Natural killer cell treated with Interleukin-12 subunit alpha and Interleukin-12 subunit beta and Interleukin-15 and Interleukin-18, amount 100 ng/mL, for 72 hours (primary cell): Measurements from ENCODE around the gene BIRC6. TPM values are rescaled to one million over a fixed set of nuclear protein-coding genes. Genes with fewer than 3 reads are reported as not detected.
"Not testable (repeated sequence)": the region's sequence is repeated elsewhere in the genome, so short reads cannot be mapped to it uniquely, and the experiment has no call there.

Experiments
- ATAC-seq, 2 donors: fragments of 150-1000 bp; cut with Tn5 transposase in 1 of 2; sonication (Bioruptor Pico), chemical (Tn5 transposase) in 1 of 2; 2 replicates each; pipeline ENCODE4 v1.10.0; 2021
- DNase-seq: peaks from one replicate; pipeline ENCODE4 v3.0.0; 2022; ENCODE audit warnings: low spot score
- H3K27ac Mint-ChIP-seq, 2 donors: 1 replicate in 1 of 2; 2 replicates in 1 of 2; pipeline ENCODE4 v1.8.0; 2022; ENCODE audit warnings: mixed read lengths in 2 of 2, mild to moderate bottlenecking in 1 of 2, moderate library complexity in 1 of 2
- H3K27me3 Mint-ChIP-seq, 2 donors: 1 replicate in 1 of 2; 2 replicates in 1 of 2; pipeline ENCODE4 v1.8.0; 2022; ENCODE audit warnings: mixed read lengths in 2 of 2
- H3K36me3 Mint-ChIP-seq: one replicate; pipeline ENCODE4 v1.8.0; 2022; ENCODE audit warnings: mixed read lengths
- H3K4me1 Mint-ChIP-seq, 2 donors: 1 replicate in 1 of 2; 2 replicates in 1 of 2; pipeline ENCODE4 v1.8.0; 2022; ENCODE audit warnings: low read depth in 2 of 2, mixed read lengths in 2 of 2, mild to moderate bottlenecking in 1 of 2
- H3K4me3 Mint-ChIP-seq: one replicate; pipeline ENCODE4 v1.8.0; 2022; ENCODE audit warnings: mixed read lengths
- H3K9me3 Mint-ChIP-seq: 2 replicates; pipeline ENCODE4 v1.8.0; 2022; ENCODE audit warnings: mixed read lengths
- total RNA-seq, 2 donors: library from RNA; stranded (reverse); gene quantifications; one replicate each; pipeline ENCODE4 v1.2.3, GENCODE V29; 2022

Gene BIRC6
- total RNA-seq, 2 donors from 2014 or later: 142 to 191 TPM

DNA sequence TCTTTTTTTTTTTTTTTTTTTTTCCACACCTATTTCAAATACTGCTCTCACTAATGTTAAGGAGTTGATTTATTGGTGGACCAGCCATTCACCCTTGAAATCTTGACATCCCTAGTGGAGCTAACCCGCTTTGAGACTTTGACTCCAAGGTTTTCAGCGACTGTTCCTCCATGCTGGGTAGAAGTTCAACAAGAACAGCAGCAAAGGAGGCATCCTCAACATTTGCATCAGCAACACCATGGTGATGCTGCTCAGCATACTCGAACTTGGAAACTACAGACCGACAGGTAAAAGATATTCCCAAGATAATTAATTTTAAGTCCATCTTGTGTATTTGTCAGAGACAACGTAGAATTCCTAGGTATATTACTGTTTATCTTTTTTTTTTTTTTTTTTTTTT lies 74.0 kb downstream of the BIRC6 start:
- H3K27ac Mint-ChIP-seq: no peak overlapping the region
- peaks cover 24 to 27% of the 10 kb centered on the region in 2 donors for H3K4me1 Mint-ChIP-seq
- no peaks in the 10 kb centered on the region for H3K27me3 Mint-ChIP-seq
- H3K4me3 Mint-ChIP-seq: no peak overlapping the region
- H3K36me3 Mint-ChIP-seq: peaks cover 12% of the 10 kb centered on the region
- H3K9me3 Mint-ChIP-seq: no peaks in the 10 kb centered on the region
- ATAC-seq (no peak), DNase-seq (no peak)

DNA sequence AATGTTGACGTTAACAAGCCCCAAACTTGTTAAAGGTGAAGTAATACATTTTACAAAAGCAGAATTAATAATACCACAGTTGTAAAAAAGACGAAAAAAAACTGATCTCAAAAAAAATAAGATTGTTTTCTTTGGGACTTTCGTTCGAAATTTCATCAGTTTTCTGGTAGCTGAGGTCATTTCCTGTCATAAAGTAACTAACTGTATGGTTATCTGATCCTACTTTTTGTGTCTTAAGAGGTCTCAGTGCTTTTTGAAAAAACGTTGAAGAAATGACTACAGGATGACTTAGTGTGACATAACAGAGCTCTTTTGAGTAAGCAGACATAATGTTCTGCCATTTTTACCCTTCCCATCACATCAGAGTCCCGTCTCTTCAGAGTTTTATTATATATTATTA lies 79.3 kb downstream of the BIRC6 start:
- ATAC-seq: no peak
- peaks cover 28% of the 10 kb centered on the region for H3K36me3 Mint-ChIP-seq

DNA sequence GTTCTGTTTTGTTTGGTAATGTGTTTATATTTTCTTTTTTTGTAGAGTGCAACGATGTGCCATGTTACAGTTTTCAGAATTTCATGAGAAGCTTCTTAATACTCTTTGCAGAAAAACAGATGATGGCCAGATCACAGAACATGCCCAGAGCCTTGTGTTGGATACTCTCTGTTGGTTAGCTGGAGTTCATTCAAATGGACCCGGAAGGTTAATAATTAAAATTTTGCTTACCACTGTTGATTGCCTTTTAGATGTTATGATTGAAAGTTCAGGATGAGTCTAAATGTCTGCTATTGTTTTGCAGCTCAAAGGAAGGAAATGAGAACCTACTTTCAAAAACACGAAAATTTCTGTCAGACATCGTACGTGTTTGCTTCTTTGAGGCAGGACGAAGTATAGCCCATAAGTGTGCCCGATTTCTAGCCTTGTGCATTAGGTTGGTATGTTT lies 85.2 kb downstream of the BIRC6 start:
- ATAC-seq (no peak), DNase-seq (no peak)
- H3K4me1 Mint-ChIP-seq: no peaks in the 10 kb centered on the region
- H3K27me3 Mint-ChIP-seq: no peaks in the 10 kb centered on the region
- no peak overlapping the region for H3K4me3 Mint-ChIP-seq
- no peaks in the 10 kb centered on the region for H3K9me3 Mint-ChIP-seq
- peaks cover 47% of the 10 kb centered on the region for H3K36me3 Mint-ChIP-seq
- peak overlapping the region in 1 of 2 donors; percentile 49 for H3K27ac Mint-ChIP-seq

More for the DNA sequence above, 79.3 kb downstream of the BIRC6 start:
- Mint-ChIP-seq H3K4me1 (peaks cover 9% of the 10 kb centered on the region in 2 donors), H3K9me3 (no peaks in the 10 kb centered on the region), H3K27ac (no peak overlapping the region), H3K4me3 (no peak overlapping the region), H3K27me3 (no peaks in the 10 kb centered on the region)
- DNase-seq: no peak

DNA sequence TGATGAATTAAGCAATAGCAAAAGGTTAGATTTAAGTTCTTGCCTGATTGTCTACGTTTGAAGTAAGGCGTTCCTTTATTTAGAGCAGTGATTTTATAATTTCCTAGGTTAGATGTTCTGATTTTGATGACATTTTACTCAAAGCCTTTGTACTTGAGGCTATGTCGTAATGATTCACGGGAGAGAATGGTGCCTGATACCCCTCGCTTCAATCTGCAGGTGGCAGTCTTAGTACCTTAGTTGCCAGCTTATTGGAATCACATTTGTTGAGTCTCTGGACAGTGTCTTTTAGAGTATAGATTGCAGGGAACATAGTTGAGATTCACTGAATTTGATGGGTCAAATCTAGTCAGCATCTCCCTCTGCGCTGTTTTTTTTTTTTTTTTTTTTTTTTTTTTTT lies 89.5 kb downstream of the BIRC6 start:
- Mint-ChIP-seq H3K9me3 (no peaks in the 10 kb centered on the region), H3K4me3 (no peak overlapping the region), H3K36me3 (peaks cover 36% of the 10 kb centered on the region), H3K27ac (no peak overlapping the region), H3K27me3 (no peaks in the 10 kb centered on the region), H3K4me1 (peaks cover 0 to 3% of the 10 kb centered on the region in 2 donors)
- ATAC-seq (no peak), DNase-seq (no peak)

DNA sequence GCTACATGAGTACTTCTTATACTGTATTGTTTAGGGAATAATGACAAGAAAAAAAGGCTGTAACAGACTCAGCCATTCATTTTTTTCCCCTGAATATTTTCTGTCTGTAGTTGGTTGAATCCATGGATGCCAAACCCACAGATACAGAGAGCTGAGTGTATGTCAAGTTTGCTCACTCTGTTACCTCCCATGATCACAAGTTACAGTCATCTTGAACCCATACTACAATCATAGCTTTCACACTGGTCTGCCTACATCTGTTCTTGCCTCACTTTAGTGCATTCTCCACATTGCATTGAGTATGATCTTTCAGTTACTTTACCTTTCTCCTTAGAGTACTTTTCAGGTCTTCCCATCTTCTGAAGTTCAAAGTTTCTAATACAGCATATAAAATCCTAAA lies 94.0 kb downstream of the BIRC6 start:
- Mint-ChIP-seq H3K27me3 (no peaks in the 10 kb centered on the region), H3K4me1 (peaks cover 5 to 7% of the 10 kb centered on the region in 2 donors), H3K27ac (no peak overlapping the region), H3K36me3 (peaks cover 14% of the 10 kb centered on the region), H3K4me3 (no peak overlapping the region), H3K9me3 (no peaks in the 10 kb centered on the region)
- DNase-seq (no peak), ATAC-seq (peak in 1 of 2 donors; percentile 60)

DNA sequence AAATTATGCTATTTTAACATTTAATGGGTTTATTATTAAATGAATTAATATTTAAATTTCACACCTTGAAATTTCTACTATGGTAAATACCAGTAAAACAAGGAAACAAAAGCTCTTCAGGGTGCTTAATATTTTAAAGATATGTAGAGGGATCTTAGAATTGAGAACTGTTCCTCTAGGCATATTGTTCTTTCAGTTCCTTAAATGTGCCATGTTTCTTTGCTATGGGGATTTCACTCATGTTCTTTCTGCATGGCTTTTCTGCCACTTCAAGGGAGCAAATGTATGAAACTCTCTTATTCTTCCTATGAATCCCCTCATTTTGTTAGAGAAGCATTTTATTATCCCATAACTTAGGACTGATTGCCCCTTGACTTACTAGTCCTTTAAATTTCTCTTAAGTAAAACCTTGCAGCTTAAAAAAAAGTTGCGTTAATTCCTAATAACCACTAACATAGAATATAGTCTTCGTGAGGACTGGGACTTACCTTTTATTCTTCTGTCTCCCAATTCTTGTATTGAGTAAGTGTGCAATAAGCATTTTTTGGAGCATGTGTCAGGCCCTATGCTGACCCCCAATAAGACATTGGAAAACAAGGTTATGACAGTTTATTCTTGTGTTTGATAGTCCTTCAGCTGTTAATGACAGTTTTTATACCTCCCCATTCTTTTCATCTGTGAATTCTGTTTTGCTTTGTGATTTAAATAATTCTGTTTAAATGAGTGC lies 95.7 kb downstream of the BIRC6 start:
- ATAC-seq (no peak), DNase-seq (no peak)
- Mint-ChIP-seq H3K4me3 (no peak overlapping the region), H3K4me1 (peaks cover 10 to 15% of the 10 kb centered on the region in 2 donors), H3K36me3 (peaks cover 21% of the 10 kb centered on the region), H3K27me3 (no peaks in the 10 kb centered on the region), H3K27ac (peak overlapping the region in 1 of 2 donors; percentile 74), H3K9me3 (no peaks in the 10 kb centered on the region)

DNA sequence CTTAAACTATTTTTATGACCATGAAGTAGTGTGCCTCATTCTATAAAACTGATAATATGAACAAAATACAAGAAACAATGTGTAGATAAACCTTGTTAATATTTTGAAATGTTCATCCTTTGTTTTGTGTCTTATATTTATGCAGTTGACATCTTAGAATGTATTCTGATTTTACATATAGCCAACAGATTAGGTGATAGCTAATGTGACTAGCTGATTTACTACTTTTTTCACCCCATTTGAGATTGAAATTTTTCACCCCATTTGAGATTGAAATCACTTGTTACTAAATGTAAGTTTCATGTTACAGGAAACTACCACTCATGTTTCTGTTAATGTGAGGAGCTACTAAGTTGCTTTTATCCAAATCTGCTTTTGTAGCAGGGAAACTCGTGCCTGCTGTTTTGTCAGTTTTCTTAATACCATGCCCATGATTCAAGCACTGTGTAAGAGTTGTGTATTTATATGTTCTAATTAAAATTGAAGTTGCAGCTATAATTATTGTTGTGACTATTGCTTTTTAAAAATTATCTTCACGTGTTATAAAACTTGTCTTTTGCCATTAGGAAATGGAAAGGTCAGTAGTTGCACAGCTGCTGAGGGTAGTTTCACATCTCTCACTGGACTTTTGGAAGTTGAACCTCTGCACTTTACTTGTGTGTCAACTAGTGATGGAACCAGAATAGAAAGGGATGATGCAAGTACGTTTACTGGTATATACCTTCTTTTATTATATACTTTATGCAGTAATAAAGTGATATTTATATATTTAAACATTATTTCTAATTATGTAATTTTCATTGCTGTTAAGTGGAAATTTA lies 96.6 kb downstream of the BIRC6 start:
- H3K27me3 Mint-ChIP-seq: no peaks in the 10 kb centered on the region
- peak overlapping the region in 1 of 2 donors; percentile 74 for H3K27ac Mint-ChIP-seq
- H3K36me3 Mint-ChIP-seq: peaks cover 21% of the 10 kb centered on the region
- H3K9me3 Mint-ChIP-seq: no peaks in the 10 kb centered on the region
- no peak overlapping the region for H3K4me3 Mint-ChIP-seq
- no peak for DNase-seq
- no peak for ATAC-seq
- H3K4me1 Mint-ChIP-seq: peaks cover 10 to 21% of the 10 kb centered on the region in 2 donors

DNA sequence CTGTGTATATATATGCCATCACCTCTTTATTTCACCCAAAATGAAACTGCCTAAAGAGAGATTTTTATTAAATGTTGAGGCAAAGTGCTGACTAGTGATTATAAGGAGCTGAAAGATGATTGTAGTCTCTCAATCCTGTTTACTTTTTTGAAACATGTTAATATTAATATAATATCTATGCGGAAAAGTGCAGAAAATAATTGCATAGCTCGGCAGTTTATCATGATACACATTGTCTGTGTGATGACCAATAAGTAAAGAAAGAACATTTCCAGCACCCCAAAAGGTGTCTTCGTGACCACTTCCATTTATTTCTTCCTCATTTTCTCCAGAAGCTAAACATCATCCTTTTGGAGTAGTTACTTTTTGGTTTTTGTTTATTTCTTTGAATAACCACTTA lies 99.0 kb downstream of the BIRC6 start:
- no peaks in the 10 kb centered on the region for H3K27me3 Mint-ChIP-seq
- ATAC-seq (no peak), DNase-seq (no peak)
- H3K9me3 Mint-ChIP-seq: no peaks in the 10 kb centered on the region
- H3K36me3 Mint-ChIP-seq: peaks cover 17% of the 10 kb centered on the region
- no peak overlapping the region for H3K27ac Mint-ChIP-seq
- H3K4me3 Mint-ChIP-seq: no peak overlapping the region
- H3K4me1 Mint-ChIP-seq: peaks cover 14 to 26% of the 10 kb centered on the region in 2 donors

DNA sequence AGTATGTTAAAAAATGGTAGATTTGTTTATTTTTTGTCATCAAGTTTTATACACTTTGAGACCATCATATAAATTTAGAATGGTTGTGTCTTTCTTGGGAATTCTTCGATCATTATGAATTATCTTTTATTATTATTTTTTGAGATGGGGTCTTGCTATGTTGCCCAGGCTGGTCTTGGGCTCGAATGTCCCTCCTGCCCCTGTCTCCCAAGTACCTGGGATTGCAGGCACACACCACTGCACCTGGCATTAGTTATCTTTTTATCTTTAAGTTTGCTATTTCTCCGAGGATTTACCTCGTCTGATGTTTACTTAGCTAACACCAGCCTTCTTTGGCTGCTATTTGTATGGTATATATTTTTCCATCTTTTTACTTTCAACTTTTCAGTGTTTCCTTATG lies 100.0 kb downstream of the BIRC6 start:
- peak overlapping the region in 1 of 2 donors; percentile 54 for H3K27ac Mint-ChIP-seq
- no peaks in the 10 kb centered on the region for H3K27me3 Mint-ChIP-seq
- H3K4me3 Mint-ChIP-seq: no peak overlapping the region
- DNase-seq (no peak), ATAC-seq (no peak)
- H3K36me3 Mint-ChIP-seq: peaks cover 17% of the 10 kb centered on the region
- H3K9me3 Mint-ChIP-seq: no peaks in the 10 kb centered on the region
- H3K4me1 Mint-ChIP-seq: peaks cover 10 to 26% of the 10 kb centered on the region in 2 donors

DNA sequence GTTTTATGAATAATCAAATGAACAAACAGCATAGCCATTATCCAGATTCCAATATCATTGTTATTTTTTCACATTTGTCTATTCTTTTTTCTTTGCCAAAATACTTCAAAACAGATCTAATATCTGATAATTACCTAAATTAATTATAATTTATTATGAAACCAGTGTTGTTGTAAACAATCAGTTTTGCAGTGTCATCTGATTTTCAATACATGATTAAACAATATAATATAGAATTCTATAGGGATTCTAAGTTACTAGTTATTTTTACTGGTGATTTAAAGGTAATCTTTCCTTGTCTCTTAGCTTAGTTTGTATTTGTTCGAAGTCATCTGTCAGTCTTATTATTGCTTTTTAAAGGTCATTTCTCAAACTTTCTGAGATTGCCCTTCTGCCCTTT lies 101.0 kb downstream of the BIRC6 start:
- no peak overlapping the region for H3K4me3 Mint-ChIP-seq
- no peaks in the 10 kb centered on the region for H3K27me3 Mint-ChIP-seq
- DNase-seq (no peak), ATAC-seq (no peak)
- H3K36me3 Mint-ChIP-seq: peaks cover 17% of the 10 kb centered on the region
- peaks cover 13 to 26% of the 10 kb centered on the region in 2 donors for H3K4me1 Mint-ChIP-seq
- no peaks in the 10 kb centered on the region for H3K9me3 Mint-ChIP-seq
- H3K27ac Mint-ChIP-seq: peak overlapping the region in 1 of 2 donors; percentile 44

DNA sequence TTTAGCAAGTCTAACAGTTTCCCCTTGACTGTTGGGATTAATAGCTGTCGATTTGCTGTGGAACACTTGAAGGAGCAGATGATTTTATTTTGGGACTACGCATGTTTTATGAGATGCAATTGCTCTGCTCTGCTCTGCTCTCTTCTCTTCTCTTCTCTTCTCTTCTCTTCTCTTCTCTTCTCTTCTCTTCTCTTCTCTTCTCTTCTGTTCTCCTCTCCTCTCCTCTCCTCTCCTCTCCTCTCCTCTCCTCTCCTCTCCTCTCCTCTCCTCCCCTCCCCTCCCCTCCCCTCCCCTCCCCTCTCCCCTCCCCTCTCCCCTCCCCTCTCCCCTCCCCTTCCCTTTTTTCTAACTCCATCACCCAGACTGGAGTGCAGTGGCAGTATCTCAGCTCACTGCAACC lies 104.0 kb downstream of the BIRC6 start:
- H3K9me3 Mint-ChIP-seq, H3K27me3 Mint-ChIP-seq, ATAC-seq, H3K27ac Mint-ChIP-seq, DNase-seq, H3K4me3 Mint-ChIP-seq: not testable (repeated sequence)
- Mint-ChIP-seq H3K36me3 (peaks cover 30% of the 10 kb centered on the region), H3K4me1 (peaks cover 10 to 21% of the 10 kb centered on the region in 2 donors)

DNA sequence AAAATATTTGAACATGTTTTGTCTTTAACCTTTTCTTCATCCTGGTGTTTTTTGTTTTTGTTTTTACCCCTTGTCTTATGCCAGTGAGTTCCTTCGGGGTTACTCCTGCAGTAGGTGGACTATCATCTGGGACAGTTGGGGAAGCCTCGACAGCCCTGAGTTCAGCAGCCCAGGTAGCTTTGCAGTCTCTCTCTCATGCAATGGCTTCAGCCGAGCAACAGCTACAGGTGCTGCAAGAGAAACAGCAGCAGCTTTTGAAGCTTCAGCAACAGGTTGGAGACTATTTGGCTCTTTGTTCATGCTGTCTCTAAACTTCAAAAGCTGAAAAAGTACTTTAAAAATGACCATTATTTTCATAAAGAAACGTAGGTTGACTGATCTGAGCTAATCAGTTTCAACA lies 106.3 kb downstream of the BIRC6 start:
- H3K4me3 Mint-ChIP-seq: no peak overlapping the region
- ATAC-seq (no peak), DNase-seq (no peak)
- peaks cover 22% of the 10 kb centered on the region for H3K36me3 Mint-ChIP-seq
- H3K27me3 Mint-ChIP-seq: no peaks in the 10 kb centered on the region
- peaks cover 6 to 9% of the 10 kb centered on the region in 2 donors for H3K4me1 Mint-ChIP-seq
- no peaks in the 10 kb centered on the region for H3K9me3 Mint-ChIP-seq
- H3K27ac Mint-ChIP-seq: no peak overlapping the region

DNA sequence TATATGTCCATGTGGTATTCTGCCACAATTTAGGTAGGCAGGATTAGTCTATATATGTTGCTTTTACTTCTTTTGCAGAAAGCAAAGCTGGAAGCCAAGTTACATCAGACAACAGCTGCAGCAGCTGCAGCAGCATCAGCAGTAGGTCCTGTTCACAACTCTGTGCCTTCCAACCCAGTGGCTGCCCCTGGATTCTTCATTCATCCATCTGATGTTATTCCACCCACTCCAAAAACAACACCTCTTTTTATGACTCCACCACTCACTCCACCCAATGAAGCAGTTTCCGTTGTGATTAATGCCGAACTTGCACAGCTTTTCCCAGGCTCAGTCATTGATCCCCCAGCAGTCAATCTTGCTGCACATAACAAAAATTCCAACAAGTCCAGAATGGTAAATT lies 107.6 kb downstream of the BIRC6 start:
- DNase-seq (no peak), ATAC-seq (no peak)
- H3K27me3 Mint-ChIP-seq: no peaks in the 10 kb centered on the region
- peaks cover under 1 to 3% of the 10 kb centered on the region in 2 donors for H3K4me1 Mint-ChIP-seq
- no peak overlapping the region for H3K27ac Mint-ChIP-seq
- no peaks in the 10 kb centered on the region for H3K9me3 Mint-ChIP-seq
- peaks cover 28% of the 10 kb centered on the region for H3K36me3 Mint-ChIP-seq
- H3K4me3 Mint-ChIP-seq: no peak overlapping the region

DNA sequence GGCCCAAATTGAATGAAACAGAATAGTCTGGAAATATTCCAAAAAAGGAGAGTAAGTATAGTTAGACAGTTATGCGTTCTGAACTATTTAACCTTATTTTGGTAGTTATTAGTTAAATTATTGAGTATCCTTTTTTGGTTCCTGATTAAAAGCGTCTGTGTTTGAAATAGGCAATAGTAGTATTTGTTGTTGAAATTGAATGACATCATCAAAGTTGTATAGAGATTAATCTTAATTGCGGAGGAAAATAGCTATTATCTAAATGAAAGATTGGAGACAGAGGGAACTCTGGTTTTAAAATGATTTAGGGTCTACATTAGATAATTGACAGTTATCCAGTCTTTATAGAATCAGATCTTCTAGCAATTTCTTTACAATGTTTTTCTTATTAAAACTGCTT lies 115.8 kb downstream of the BIRC6 start:
- no peaks in the 10 kb centered on the region for H3K9me3 Mint-ChIP-seq
- H3K27me3 Mint-ChIP-seq: no peaks in the 10 kb centered on the region
- H3K4me1 Mint-ChIP-seq: peaks cover 7 to 13% of the 10 kb centered on the region in 2 donors
- H3K27ac Mint-ChIP-seq: no peak overlapping the region
- H3K4me3 Mint-ChIP-seq: no peak overlapping the region
- peaks cover 18% of the 10 kb centered on the region for H3K36me3 Mint-ChIP-seq
- ATAC-seq: no peak
- DNase-seq: no peak
